Measurements from ENCODE around the gene TCAP.

The TCAP gene

DNA sequence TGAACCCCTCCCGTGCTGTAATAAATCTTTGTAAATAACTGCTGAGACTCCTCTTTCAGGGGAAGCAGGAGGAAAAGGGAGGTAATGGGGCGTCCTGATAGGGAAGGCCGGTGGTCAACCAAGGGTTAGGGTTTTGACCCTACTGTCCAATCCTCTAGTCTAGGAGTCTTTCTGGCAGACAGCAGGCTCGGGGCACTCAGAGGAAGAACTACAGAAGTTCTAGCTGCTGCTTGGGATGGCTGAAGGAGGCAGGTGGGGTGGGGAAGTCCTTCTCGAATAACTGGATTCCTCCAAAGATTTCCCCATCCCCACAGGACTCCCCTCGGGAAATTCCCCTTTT, 28.6 kb upstream of the TCAP start:
- no peak for DNase-seq
- H3K27me3 ChIP-seq (replicated peaks; ENCODE audit: insufficient read depth, low read length) = 0 out of 2 replicates have a peak, but pooled peaks cover 6% of the 10 kb centered on the region
- H3K4me2 ChIP-seq (ENCODE audit: low read depth, low read length) = peak overlapping the region; percentile 99
- H3K27ac ChIP-seq (ENCODE audit: low read length) = peak overlapping the region; percentile 70; the same call in 1 of the 2 replicates
- no peaks in the 10 kb centered on the region for H3K9me2 ChIP-seq (replicated peaks; ENCODE audit: insufficient read depth, low read length)
- H3K4me3 ChIP-seq (ENCODE audit: low read length) = peak overlapping the region; percentile 97
- TF ChIP-seq EZH2phosphoT487 (IDR thresholded peaks at IDR 0.05; ENCODE audit: low read length) = no peak
- no peak for TF ChIP-seq CTCF (IDR thresholded peaks at IDR 0.05; ENCODE audit: low read length)
- no peak for TF ChIP-seq EZH2 (optimal IDR thresholded peaks at IDR 0.05; ENCODE audit: low read depth, low read length)
- peaks cover 44% of the 10 kb centered on the region for H3K79me2 ChIP-seq (ENCODE audit: low read length)
- H3K4me1 ChIP-seq (ENCODE audit: low read length) = peaks cover 9% of the 10 kb centered on the region
- no peaks in the 10 kb centered on the region for H3K36me3 ChIP-seq (replicated peaks; ENCODE audit: insufficient read depth, low read length)
- no peaks in the 10 kb centered on the region for H3F3A ChIP-seq (ENCODE audit: insufficient read depth, low read length)
- H3K9me3 ChIP-seq (replicated peaks; ENCODE audit: insufficient read depth, low read length) = no peaks in the 10 kb centered on the region
- H3K9ac ChIP-seq (ENCODE audit: low read length) = peak overlapping the region; percentile 86
- peaks cover 5% of the 10 kb centered on the region; the same call in 1 of the 2 replicates for H4K20me1 ChIP-seq (ENCODE audit: insufficient read depth, low read length)
- H2AFZ ChIP-seq (ENCODE audit: low read length) = peak overlapping the region; percentile 61

GRCh38 chr17:39636927-39637736, 28.0 kb upstream of the TCAP start, which contains the start of gene STARD3:
Gene STARD3, plus strand, starts transcription at chr17:39637144. Its CDS starts 16,388 bp downstream, at chr17:39653532.
- no peaks in the 10 kb centered on the region for H3F3A ChIP-seq (ENCODE audit: insufficient read depth, low read length)
- H3K9me3 ChIP-seq (replicated peaks; ENCODE audit: insufficient read depth, low read length) = no peaks in the 10 kb centered on the region
- 0 out of 2 replicates have a peak, but pooled peaks cover 6% of the 10 kb centered on the region for H3K27me3 ChIP-seq (replicated peaks; ENCODE audit: insufficient read depth, low read length)
- peaks cover 10% of the 10 kb centered on the region; the same call in 1 of the 2 replicates for H4K20me1 ChIP-seq (ENCODE audit: insufficient read depth, low read length)
- H3K4me2 ChIP-seq (ENCODE audit: low read depth, low read length) = peak within 1 kb of the TSS; percentile 99
- H3K4me1 ChIP-seq (ENCODE audit: low read length) = peaks cover 9% of the 10 kb centered on the region
- peak within 1 kb of the TSS; percentile 61 for H2AFZ ChIP-seq (ENCODE audit: low read length)
- H3K27ac ChIP-seq (ENCODE audit: low read length) = peak within 1 kb of the TSS; percentile 70; the same call in 1 of the 2 replicates
- peaks cover 50% of the 10 kb centered on the region for H3K79me2 ChIP-seq (ENCODE audit: low read length)
- peak within 1 kb of the TSS; percentile 97 for H3K4me3 ChIP-seq (ENCODE audit: low read length)
- TF ChIP-seq CTCF (IDR thresholded peaks at IDR 0.05; ENCODE audit: low read length) (no peak), EZH2 (optimal IDR thresholded peaks at IDR 0.05; ENCODE audit: low read depth, low read length) (no peak), EZH2phosphoT487 (IDR thresholded peaks at IDR 0.05; ENCODE audit: low read length) (no peak)
- H3K9ac ChIP-seq (ENCODE audit: low read length) = peak within 1 kb of the TSS; percentile 86
- no peaks in the 10 kb centered on the region for H3K36me3 ChIP-seq (replicated peaks; ENCODE audit: insufficient read depth, low read length)
- DNase-seq = peak; percentile 95
- H3K9me2 ChIP-seq (replicated peaks; ENCODE audit: insufficient read depth, low read length) = no peaks in the 10 kb centered on the region

- Histone ChIP-seq H3K27ac (ENCODE audit: low read length) (no peak overlapping the region), H3K9me2 (replicated peaks; ENCODE audit: insufficient read depth, low read length) (no peaks in the 10 kb centered on the region)
- no peak for TF ChIP-seq EZH2 (optimal IDR thresholded peaks at IDR 0.05; ENCODE audit: low read depth, low read length)
- no peak for TF ChIP-seq EZH2phosphoT487 (IDR thresholded peaks at IDR 0.05; ENCODE audit: low read length)
- no peak for TF ChIP-seq CTCF (IDR thresholded peaks at IDR 0.05; ENCODE audit: low read length)
Observed at GRCh38 chr17:39638317-39638716, 26.8 kb upstream of the TCAP start.

More at GRCh38 chr17:39638317-39638716, 26.8 kb upstream of the TCAP start:
- H3K79me2 ChIP-seq (ENCODE audit: low read length) = peaks cover 61% of the 10 kb centered on the region
- no peaks in the 10 kb centered on the region for H3K36me3 ChIP-seq (replicated peaks; ENCODE audit: insufficient read depth, low read length)
- no peaks in the 10 kb centered on the region for H3F3A ChIP-seq (ENCODE audit: insufficient read depth, low read length)
- no peak overlapping the region for H2AFZ ChIP-seq (ENCODE audit: low read length)
- peak overlapping the region; percentile 97; the same call in 1 of the 2 replicates for H3K4me3 ChIP-seq (ENCODE audit: low read length)
- no peaks in the 10 kb centered on the region for H3K9me3 ChIP-seq (replicated peaks; ENCODE audit: insufficient read depth, low read length)
- peaks cover 9% of the 10 kb centered on the region for H3K4me1 ChIP-seq (ENCODE audit: low read length)
- H4K20me1 ChIP-seq (ENCODE audit: insufficient read depth, low read length) = peaks cover 10% of the 10 kb centered on the region; the same call in 1 of the 2 replicates
- peak overlapping the region; percentile 99 for H3K4me2 ChIP-seq (ENCODE audit: low read depth, low read length)
- H3K9ac ChIP-seq (ENCODE audit: low read length) = peak overlapping the region; percentile 86; the same call in 1 of the 2 replicates
- DNase-seq = no peak
- H3K27me3 ChIP-seq (replicated peaks; ENCODE audit: insufficient read depth, low read length) = 0 out of 2 replicates have a peak, but pooled peaks cover under 1% of the 10 kb centered on the region
